ENCODE results near the gene OR2T35.

Gene OR2T35

GRCh38 chr1:248631354-248632008 is 13.6 kb downstream of the OR2T35 start:
- no peak overlapping the region for H3K4me3 ChIP-seq (ENCODE audit: low read length)
- no peak for TF ChIP-seq ZNF274 (IDR thresholded peaks at IDR 0.05; ENCODE audit: low read depth, low read length)

- no peak for TF ChIP-seq ZNF274 (IDR thresholded peaks at IDR 0.05; ENCODE audit: low read depth, low read length)
- H3K4me3 ChIP-seq (ENCODE audit: low read length), result no peak overlapping the region
Observed at GRCh38 chr1:248630551-248630950, 14.5 kb downstream of the OR2T35 start.

- TF ChIP-seq ZNF274 (IDR thresholded peaks at IDR 0.05; ENCODE audit: low read depth, low read length), result no peak
Observed at GRCh38 chr1:248627971-248628844, 16.9 kb downstream of the OR2T35 start.

GRCh38 chr1:248625971-248626370 is 19.1 kb downstream of the OR2T35 start:
- no peak overlapping the region for H3K4me3 ChIP-seq (ENCODE audit: low read length)
- no peak for TF ChIP-seq ZNF274 (IDR thresholded peaks at IDR 0.05; ENCODE audit: low read depth, low read length)

More at GRCh38 chr1:248627971-248628844, 16.9 kb downstream of the OR2T35 start:
- H3K4me3 ChIP-seq (ENCODE audit: low read length), result peak overlapping the region; percentile 30; the same call in 1 of the 2 replicates

GRCh38 chr1:248625166-248625565 is 19.9 kb downstream of the OR2T35 start:
- TF ChIP-seq ZNF274 (IDR thresholded peaks at IDR 0.05; ENCODE audit: low read depth, low read length), result no peak
- no peak overlapping the region for H3K4me3 ChIP-seq (ENCODE audit: low read length)

GRCh38 chr1:248622570-248623001 is 22.5 kb downstream of the OR2T35 start:
- H3K4me3 ChIP-seq (ENCODE audit: low read length), result no peak overlapping the region
- no peak for TF ChIP-seq ZNF274 (IDR thresholded peaks at IDR 0.05; ENCODE audit: low read depth, low read length)

GRCh38 chr1:248621770-248622169 is 23.3 kb downstream of the OR2T35 start:
- H3K4me3 ChIP-seq (ENCODE audit: low read length), result no peak overlapping the region
- no peak for TF ChIP-seq ZNF274 (IDR thresholded peaks at IDR 0.05; ENCODE audit: low read depth, low read length)

- TF ChIP-seq ZNF274 (IDR thresholded peaks at IDR 0.05; ENCODE audit: low read depth, low read length), result no peak
- no peak overlapping the region for H3K4me3 ChIP-seq (ENCODE audit: low read length)
Observed at GRCh38 chr1:248618878-248619277, 26.2 kb downstream of the OR2T35 start.

GRCh38 chr1:248618119-248618518 is 27.0 kb downstream of the OR2T35 start:
- H3K4me3 ChIP-seq (ENCODE audit: low read length), result no peak overlapping the region
- no peak for TF ChIP-seq ZNF274 (IDR thresholded peaks at IDR 0.05; ENCODE audit: low read depth, low read length)

- no peak overlapping the region for H3K4me3 ChIP-seq (ENCODE audit: low read length)
- no peak for TF ChIP-seq ZNF274 (IDR thresholded peaks at IDR 0.05; ENCODE audit: low read depth, low read length)
Observed at GRCh38 chr1:248613742-248614141, 31.3 kb downstream of the OR2T35 start.

- no peak for TF ChIP-seq ZNF274 (IDR thresholded peaks at IDR 0.05; ENCODE audit: low read depth, low read length)
Observed at GRCh38 chr1:248611883-248612414, 33.1 kb downstream of the OR2T35 start.

GRCh38 chr1:248610301-248610700 is 34.8 kb downstream of the OR2T35 start:
- no peak for TF ChIP-seq ZNF274 (IDR thresholded peaks at IDR 0.05; ENCODE audit: low read depth, low read length)
- no peak overlapping the region for H3K4me3 ChIP-seq (ENCODE audit: low read length)

More at GRCh38 chr1:248611883-248612414, 33.1 kb downstream of the OR2T35 start:
- H3K4me3 ChIP-seq (ENCODE audit: low read length), result no peak overlapping the region

- H3K4me3 ChIP-seq (ENCODE audit: low read length), result no peak overlapping the region
Observed at GRCh38 chr1:248599396-248599795, 45.7 kb downstream of the OR2T35 start.

GRCh38 chr1:248597589-248597988 is 47.5 kb downstream of the OR2T35 start, which contains the start of gene OR2T10:
TSS of gene OR2T10 (minus strand) at chr1:248597700. CDS start at chr1:248593768, 3,932 bp downstream.
- TF ChIP-seq ZNF274 (IDR thresholded peaks at IDR 0.05; ENCODE audit: low read depth, low read length), result no peak
- no peak within 1 kb of the TSS for H3K4me3 ChIP-seq (ENCODE audit: low read length)

More at GRCh38 chr1:248599396-248599795, 45.7 kb downstream of the OR2T35 start:
- no peak for TF ChIP-seq ZNF274 (IDR thresholded peaks at IDR 0.05; ENCODE audit: low read depth, low read length)
